Measurements from ENCODE around the gene CARM1.
A peak's percentile ranks its signal among the peaks of the same experiment; 100 is the strongest.

The CARM1 gene

GRCh38 chr19:10858204-10858828, 13.0 kb upstream of the CARM1 start:
- TF ChIP-seq CTCF (IDR thresholded peaks at IDR 0.05; ENCODE audit: borderline replicate concordance, control extremely low read depth, extremely low read depth, insufficient read depth, missing control alignments): peak; percentile 63
- DNase-seq (ENCODE audit: low spot score): peak; percentile 61
- in situ Hi-C loops (cut with MboI; ENCODE audit: low sequenced_read_pairs, unreplicated experiment): no loop called here

- peak; percentile 37 for TF ChIP-seq CTCF (IDR thresholded peaks at IDR 0.05; ENCODE audit: borderline replicate concordance, control extremely low read depth, extremely low read depth, insufficient read depth, missing control alignments)
- in situ Hi-C loops (cut with MboI; ENCODE audit: low sequenced_read_pairs, unreplicated experiment): no loop called here
- DNase-seq (ENCODE audit: low spot score): no peak
Observed at GRCh38 chr19:10861103-10861651, 10.2 kb upstream of the CARM1 start.

GRCh38 chr19:10862561-10863106, 8.7 kb upstream of the CARM1 start:
- in situ Hi-C loops (cut with MboI; ENCODE audit: low sequenced_read_pairs, unreplicated experiment): no loop called here
- no peak for DNase-seq (ENCODE audit: low spot score)
- no peak for TF ChIP-seq CTCF (IDR thresholded peaks at IDR 0.05; ENCODE audit: borderline replicate concordance, control extremely low read depth, extremely low read depth, insufficient read depth, missing control alignments)

- no peak for TF ChIP-seq CTCF (IDR thresholded peaks at IDR 0.05; ENCODE audit: borderline replicate concordance, control extremely low read depth, extremely low read depth, insufficient read depth, missing control alignments)
- in situ Hi-C loops (cut with MboI; ENCODE audit: low sequenced_read_pairs, unreplicated experiment): no loop called here
- no peak for DNase-seq (ENCODE audit: low spot score)
Observed at GRCh38 chr19:10863107-10863717, 8.1 kb upstream of the CARM1 start.

GRCh38 chr19:10864538-10864899, 6.8 kb upstream of the CARM1 start:
- in situ Hi-C loops (cut with MboI; ENCODE audit: low sequenced_read_pairs, unreplicated experiment): no loop called here
- peak; percentile 88 for TF ChIP-seq CTCF (IDR thresholded peaks at IDR 0.05; ENCODE audit: borderline replicate concordance, control extremely low read depth, extremely low read depth, insufficient read depth, missing control alignments)
- DNase-seq (ENCODE audit: low spot score): peak; percentile 87

GRCh38 chr19:10866495-10866894, 4.9 kb upstream of the CARM1 start:
- DNase-seq (ENCODE audit: low spot score): no peak
- no peak for TF ChIP-seq CTCF (IDR thresholded peaks at IDR 0.05; ENCODE audit: borderline replicate concordance, control extremely low read depth, extremely low read depth, insufficient read depth, missing control alignments)
- in situ Hi-C loops (cut with MboI; ENCODE audit: low sequenced_read_pairs, unreplicated experiment): no loop called here
